OCI-LY1 (cell line): ENCODE data around the gene RFC3.

Experiments
- H2AFZ ChIP-seq: fragments of 200-600 bp; sonication (generic), shearing (Covaris generic); 2 replicates; pipeline ENCODE4 v1.6.0; 2014; ENCODE audit warnings: antibody characterized with exemption, mild to moderate bottlenecking, low read length
- H3F3A ChIP-seq: fragments of 200-600 bp; sonication (generic), shearing (Covaris generic); 2 replicates; pipeline ENCODE4 v1.6.0; 2014; ENCODE audit warnings: mild to moderate bottlenecking, antibody characterized with exemption, low read length, moderate library complexity; ENCODE audit not compliant: insufficient read depth
- H3K27ac ChIP-seq: fragments of 200-600 bp; sonication (generic); 2 replicates; pipeline ENCODE4 v1.5.1; 2014; ENCODE audit warnings: low read length, mixed run types, mild to moderate bottlenecking, low read depth; ENCODE audit not compliant: poor library complexity, severe bottlenecking
- H3K27me3 ChIP-seq: fragments of 200-600 bp; sonication (generic); 2 replicates; pipeline ENCODE4 v1.6.0; 2014; ENCODE audit warnings: antibody characterized with exemption, mild to moderate bottlenecking, low read length, moderate library complexity; ENCODE audit not compliant: insufficient read depth
- H3K36me3 ChIP-seq: fragments of 200-600 bp; sonication (generic); 2 replicates; pipeline ENCODE4 v1.6.1; 2014; ENCODE audit warnings: mild to moderate bottlenecking, antibody characterized with exemption, low read length, moderate library complexity, mixed read lengths; ENCODE audit not compliant: insufficient read depth
- H3K4me1 ChIP-seq: fragments of 200-600 bp; sonication (generic); 2 replicates; pipeline ENCODE4 v1.5.1; 2014; ENCODE audit warnings: mild to moderate bottlenecking, low read length, moderate library complexity; ENCODE audit not compliant: insufficient read depth, severe bottlenecking
- H3K4me2 ChIP-seq: fragments of 200-600 bp; sonication (generic), shearing (Covaris generic); 2 replicates; pipeline ENCODE4 v1.6.1; 2014; ENCODE audit warnings: low read length
- H3K4me3 ChIP-seq: fragments of 200-600 bp; sonication (generic); 2 replicates; pipeline ENCODE4 v1.5.1; 2014; ENCODE audit warnings: low read length, low read depth, mild to moderate bottlenecking, mixed read lengths; ENCODE audit not compliant: poor library complexity, severe bottlenecking
- H3K79me2 ChIP-seq: fragments of 200-600 bp; shearing (Covaris generic); 2 replicates; pipeline ENCODE4 v1.6.1; 2016; ENCODE audit warnings: mixed run types, low read length, mixed read lengths; ENCODE audit not compliant: insufficient read depth
- H3K9ac ChIP-seq: fragments of 200-600 bp; sonication (generic), shearing (Covaris generic); 2 replicates; pipeline ENCODE4 v1.6.1; 2014; ENCODE audit warnings: mild to moderate bottlenecking, low read length, mixed read lengths
- H3K9me2 ChIP-seq: fragments of 200-600 bp; sonication (generic), shearing (Covaris generic); 2 replicates; pipeline ENCODE4 v1.6.1; 2014; ENCODE audit warnings: low read depth, mild to moderate bottlenecking, low read length, mixed read lengths
- H3K9me3 ChIP-seq: fragments of 200-600 bp; shearing (Covaris generic); 2 replicates; pipeline ENCODE4 v1.6.1; 2014; ENCODE audit warnings: low read length, mixed read lengths
- H4K20me1 ChIP-seq: fragments of 200-600 bp; sonication (generic), shearing (Covaris generic); 2 replicates; pipeline ENCODE4 v1.6.0; 2016; ENCODE audit warnings: mild to moderate bottlenecking, low read length; ENCODE audit not compliant: insufficient read depth
- EZH2 ChIP-seq: fragments of 200-600 bp; sonication (generic), shearing (Covaris generic); IDR thresholded peaks from 2 replicates; pipeline ENCODE4 v1.8.0; 2017; ENCODE audit warnings: borderline replicate concordance, mixed run types, mild to moderate bottlenecking, antibody characterized with exemption, low read length, moderate library complexity, mixed read lengths
- TF ChIP-seq, protein P1 (sequence below): fragments of 200-600 bp; sonication (generic), shearing (Covaris generic); IDR thresholded peaks from 2 replicates; pipeline ENCODE4 v1.5.1; 2017; ENCODE audit warnings: mild to moderate bottlenecking, antibody characterized with exemption, low read length, moderate library complexity, mixed read lengths

RFC3 gene

DNA sequence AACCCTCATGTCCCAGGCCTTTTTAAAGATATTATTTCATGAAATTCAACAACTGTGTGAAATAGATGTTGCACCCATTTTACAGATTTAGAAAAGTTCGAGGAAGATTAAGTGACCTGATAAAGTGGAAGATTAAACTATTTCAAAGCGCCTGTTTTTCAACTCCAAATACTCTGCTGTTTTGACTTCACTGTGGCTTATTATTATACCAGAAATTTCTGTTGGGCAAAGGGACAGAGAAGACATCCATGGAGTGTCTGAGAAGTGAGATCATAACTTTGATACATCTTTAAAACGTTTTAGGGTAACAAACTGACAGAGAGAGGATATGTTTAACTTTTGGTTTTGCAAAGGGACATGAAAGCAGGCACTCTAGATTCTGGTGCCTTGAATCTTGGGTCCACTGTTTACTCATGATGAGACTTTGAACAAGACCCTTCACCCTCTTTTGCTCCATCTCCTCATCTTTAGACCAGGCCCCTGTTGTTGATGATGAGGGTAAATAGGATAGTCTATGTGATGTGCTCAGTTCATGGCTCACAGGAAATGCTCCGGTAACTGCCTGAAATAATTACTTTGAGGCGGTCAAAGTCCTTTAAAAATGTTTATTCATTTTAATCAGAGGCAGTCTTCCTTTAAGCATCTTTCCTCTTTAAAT, 55.4 kb downstream of the RFC3 start:
- Histone ChIP-seq H3K9me3 (no peaks in the 10 kb centered on the region), H3K36me3 (peaks cover under 1% of the 10 kb centered on the region; the same call in 1 of the 2 replicates)
- TF ChIP-seq, protein P1, sequence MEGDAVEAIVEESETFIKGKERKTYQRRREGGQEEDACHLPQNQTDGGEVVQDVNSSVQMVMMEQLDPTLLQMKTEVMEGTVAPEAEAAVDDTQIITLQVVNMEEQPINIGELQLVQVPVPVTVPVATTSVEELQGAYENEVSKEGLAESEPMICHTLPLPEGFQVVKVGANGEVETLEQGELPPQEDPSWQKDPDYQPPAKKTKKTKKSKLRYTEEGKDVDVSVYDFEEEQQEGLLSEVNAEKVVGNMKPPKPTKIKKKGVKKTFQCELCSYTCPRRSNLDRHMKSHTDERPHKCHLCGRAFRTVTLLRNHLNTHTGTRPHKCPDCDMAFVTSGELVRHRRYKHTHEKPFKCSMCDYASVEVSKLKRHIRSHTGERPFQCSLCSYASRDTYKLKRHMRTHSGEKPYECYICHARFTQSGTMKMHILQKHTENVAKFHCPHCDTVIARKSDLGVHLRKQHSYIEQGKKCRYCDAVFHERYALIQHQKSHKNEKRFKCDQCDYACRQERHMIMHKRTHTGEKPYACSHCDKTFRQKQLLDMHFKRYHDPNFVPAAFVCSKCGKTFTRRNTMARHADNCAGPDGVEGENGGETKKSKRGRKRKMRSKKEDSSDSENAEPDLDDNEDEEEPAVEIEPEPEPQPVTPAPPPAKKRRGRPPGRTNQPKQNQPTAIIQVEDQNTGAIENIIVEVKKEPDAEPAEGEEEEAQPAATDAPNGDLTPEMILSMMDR, result no peak
- TF ChIP-seq EZH2, result no peak

DNA sequence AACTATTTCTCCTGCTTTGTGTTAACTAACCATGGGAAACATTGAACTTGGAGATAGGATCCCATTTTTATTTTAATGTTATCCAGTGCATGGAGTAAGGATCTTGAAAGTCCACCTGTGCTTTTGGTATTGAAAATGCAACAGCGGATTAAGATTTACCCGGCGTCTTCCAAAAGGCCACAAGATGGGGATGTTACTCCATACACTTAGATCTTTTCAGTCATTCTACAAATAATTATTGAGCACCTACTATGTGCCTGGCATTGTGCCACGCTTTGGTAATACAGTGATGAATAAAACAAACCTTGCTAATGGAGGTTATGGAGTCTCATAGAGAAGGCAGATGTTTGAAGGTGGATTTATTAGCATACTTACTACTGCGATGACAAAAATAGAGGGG, 56.9 kb downstream of the RFC3 start:
- Histone ChIP-seq H3K4me1 (peaks cover 8% of the 10 kb centered on the region), H3K4me2 (no peak overlapping the region), H3K9me3 (no peaks in the 10 kb centered on the region), H3K27me3 (no peaks in the 10 kb centered on the region), H2AFZ (no peak overlapping the region), H3K9me2 (no peaks in the 10 kb centered on the region), H3K36me3 (no peaks in the 10 kb centered on the region), H3K27ac (no peak overlapping the region), H3K9ac (no peak overlapping the region), H4K20me1 (no peaks in the 10 kb centered on the region), H3K79me2 (no peaks in the 10 kb centered on the region), H3K4me3 (no peak overlapping the region), H3F3A (no peaks in the 10 kb centered on the region)
- TF ChIP-seq EZH2, result no peak
- TF ChIP-seq, protein P1, result no peak

More for the DNA sequence above, 55.4 kb downstream of the RFC3 start:
- Histone ChIP-seq H3K27me3 (no peaks in the 10 kb centered on the region), H3K4me3 (no peak overlapping the region), H3K27ac (no peak overlapping the region), H3F3A (no peaks in the 10 kb centered on the region), H3K4me2 (no peak overlapping the region), H3K9me2 (no peaks in the 10 kb centered on the region), H2AFZ (no peak overlapping the region), H3K9ac (no peak overlapping the region), H3K4me1 (peaks cover 14% of the 10 kb centered on the region), H4K20me1 (no peaks in the 10 kb centered on the region), H3K79me2 (no peaks in the 10 kb centered on the region)

DNA sequence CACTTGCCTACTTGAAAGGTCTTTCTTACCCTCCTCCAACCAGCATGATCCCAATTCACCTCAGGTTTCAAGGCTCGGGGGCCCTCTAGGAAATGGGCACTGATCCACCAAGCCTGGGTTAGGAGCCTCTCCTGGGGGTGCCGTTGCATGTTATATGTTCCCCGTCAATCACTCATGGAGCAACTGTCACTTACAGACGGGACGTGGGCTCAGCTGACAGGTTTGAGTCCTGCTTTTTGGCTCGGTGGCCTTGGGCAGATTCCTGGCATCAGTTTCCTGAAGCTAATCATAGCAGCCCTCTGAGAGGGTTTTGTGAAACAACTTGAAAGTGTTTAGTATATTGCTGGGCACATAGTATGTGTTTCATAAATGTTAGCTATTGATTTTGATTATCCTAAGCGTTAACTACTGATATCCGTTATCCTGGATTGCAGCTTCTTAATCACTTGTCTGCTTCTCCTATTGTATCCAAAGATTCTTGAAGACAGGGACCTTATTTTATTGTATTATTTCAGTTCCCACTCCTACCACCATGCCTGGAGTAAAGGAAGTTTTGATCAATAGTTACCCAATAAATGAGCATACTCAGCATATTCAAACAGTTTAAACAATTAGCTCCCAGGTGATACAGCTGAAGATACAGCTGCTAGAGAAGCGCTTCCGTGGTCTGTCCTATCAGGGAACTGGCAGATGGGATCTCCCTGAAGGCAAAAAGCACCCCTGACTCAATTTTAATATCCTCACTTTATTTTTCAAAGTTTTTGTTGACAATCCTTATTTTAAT, 57.9 kb downstream of the RFC3 start:
- Histone ChIP-seq H3F3A (no peaks in the 10 kb centered on the region), H3K9me2 (no peaks in the 10 kb centered on the region), H3K4me3 (no peak overlapping the region), H3K4me1 (no peaks in the 10 kb centered on the region), H2AFZ (no peak overlapping the region), H3K9ac (no peak overlapping the region), H3K27me3 (no peaks in the 10 kb centered on the region), H3K36me3 (no peaks in the 10 kb centered on the region), H3K9me3 (no peaks in the 10 kb centered on the region), H3K27ac (no peak overlapping the region), H4K20me1 (no peaks in the 10 kb centered on the region), H3K4me2 (no peak overlapping the region), H3K79me2 (no peaks in the 10 kb centered on the region)
- no peak for TF ChIP-seq EZH2
- TF ChIP-seq, protein P1, result no peak
